NT2/D1 (cell line): ENCODE results near the gene PFKM.

Source experiments
- DNase-seq: peaks from one replicate; pipeline ENCODE4 v3.0.0-alpha.2; 2011; ENCODE audit warnings: low read depth, low spot score
- H3K27me3 ChIP-seq: 2 replicates; pipeline ENCODE4 v1.6.0; 2011; ENCODE audit warnings: mild to moderate bottlenecking; ENCODE audit not compliant: insufficient read length, insufficient read depth
- H3K36me3 ChIP-seq: 2 replicates; pipeline ENCODE4 v1.6.1; 2011; ENCODE audit warnings: mild to moderate bottlenecking, low read length, mixed read lengths; ENCODE audit not compliant: insufficient read depth, insufficient read length
- H3K4me1 ChIP-seq: 2 replicates; pipeline ENCODE4 v1.5.1; 2011; ENCODE audit not compliant: insufficient read depth, insufficient read length
- H3K4me3 ChIP-seq: 2 replicates; pipeline ENCODE4 v1.5.1; 2011; ENCODE audit warnings: low read depth; ENCODE audit not compliant: insufficient read length
- H3K9ac ChIP-seq: 2 replicates; pipeline ENCODE4 v1.6.0; 2011; ENCODE audit warnings: low read depth; ENCODE audit not compliant: insufficient read length
- H3K9me3 ChIP-seq: 2 replicates; pipeline ENCODE4 v1.5.1; 2011; ENCODE audit warnings: mild to moderate bottlenecking, low read length; ENCODE audit not compliant: insufficient read depth
- SUZ12 ChIP-seq: IDR thresholded peaks from 2 replicates; pipeline ENCODE4 v1.6.1; 2011; ENCODE audit not compliant: insufficient read length, insufficient read depth; ENCODE audit errors: extremely low read depth
- YY1 ChIP-seq: IDR thresholded peaks from 2 replicates; pipeline ENCODE4 v1.6.1; 2011; ENCODE audit not compliant: insufficient read length, insufficient read depth
- ZNF274 ChIP-seq: IDR thresholded peaks from 2 replicates; pipeline ENCODE4 v1.6.1; 2011; ENCODE audit warnings: mild to moderate bottlenecking, low read depth, low read length

PFKM gene

DNA sequence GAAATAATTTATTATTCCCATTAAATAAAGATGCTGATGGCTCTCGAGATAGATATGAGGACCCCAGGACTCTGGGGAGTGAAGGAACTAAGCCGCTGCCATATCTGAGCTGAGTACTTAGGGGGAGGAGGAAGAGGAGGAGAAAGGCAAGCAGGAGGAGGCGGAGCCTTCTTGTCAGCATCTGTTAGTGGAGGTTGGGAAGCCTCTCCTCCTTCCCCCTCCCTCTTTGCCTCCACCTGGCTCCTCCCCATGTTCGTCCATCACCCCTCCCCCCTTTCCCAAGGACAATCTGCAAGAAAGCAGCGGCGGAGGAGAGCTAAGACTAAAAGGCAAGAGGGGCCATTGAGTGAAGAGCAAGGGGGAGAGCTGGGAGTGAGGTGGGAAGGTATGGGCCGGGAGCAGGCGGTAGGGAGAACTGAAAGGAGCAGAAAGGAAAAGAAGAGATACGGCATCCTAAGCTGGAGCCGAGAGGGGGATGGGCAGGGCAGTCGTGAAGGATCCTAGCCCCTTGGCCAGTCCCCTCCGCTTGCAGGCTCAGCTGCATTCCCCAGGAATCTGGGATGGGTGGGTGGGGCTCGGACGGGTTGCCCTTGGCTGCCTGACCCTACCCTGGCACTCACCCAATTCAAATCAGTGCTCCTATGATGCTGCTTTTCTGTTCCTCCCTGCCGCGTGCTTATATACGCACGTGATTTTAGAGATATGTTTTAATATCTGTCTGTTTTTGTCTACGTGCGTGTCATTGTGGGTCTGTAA, at the start of gene PFKM:
PFKM (plus strand) TSS at position 287 of the 756 bp plus-strand sequence. CDS start 3,411 bp downstream, outside the sequence.
- Histone ChIP-seq H3K27me3 (no peaks in the 10 kb centered on the region), H3K9ac (peak within 1 kb of the TSS; percentile 83), H3K4me3 (peak within 1 kb of the TSS; percentile 82), H3K36me3 (peaks cover 22% of the 10 kb centered on the region), H3K4me1 (peaks cover 2% of the 10 kb centered on the region), H3K9me3 (no peaks in the 10 kb centered on the region)
- DNase-seq, result peak; percentile 97
- no peak for TF ChIP-seq YY1
- TF ChIP-seq ZNF274, result no peak
- no peak for TF ChIP-seq SUZ12

DNA sequence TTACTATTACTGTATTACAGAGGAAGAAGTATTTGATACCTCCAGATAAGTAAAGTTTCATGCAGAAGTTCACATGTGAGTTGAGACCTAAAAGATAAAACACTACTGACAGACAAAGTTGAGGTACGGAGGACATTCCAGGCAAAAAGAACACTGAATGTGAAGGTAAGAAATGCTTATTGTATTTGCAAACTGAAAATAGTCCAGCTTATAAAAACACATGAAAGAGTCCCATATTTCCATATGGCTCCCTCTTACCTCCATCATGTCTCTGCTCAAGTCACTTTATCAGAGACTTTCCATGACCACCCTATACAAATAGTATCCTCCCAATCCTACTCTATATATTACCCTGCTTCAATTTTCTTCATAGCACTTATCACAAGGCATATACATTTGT, 49.1 kb upstream of the PFKM start:
- Histone ChIP-seq H3K4me1 (no peaks in the 10 kb centered on the region), H3K9ac (no peak overlapping the region), H3K27me3 (no peaks in the 10 kb centered on the region), H3K36me3 (peaks cover 79% of the 10 kb centered on the region), H3K9me3 (no peaks in the 10 kb centered on the region), H3K4me3 (no peak overlapping the region)
- DNase-seq, result no peak
- TF ChIP-seq YY1, result no peak
- no peak for TF ChIP-seq SUZ12
- TF ChIP-seq ZNF274, result no peak

DNA sequence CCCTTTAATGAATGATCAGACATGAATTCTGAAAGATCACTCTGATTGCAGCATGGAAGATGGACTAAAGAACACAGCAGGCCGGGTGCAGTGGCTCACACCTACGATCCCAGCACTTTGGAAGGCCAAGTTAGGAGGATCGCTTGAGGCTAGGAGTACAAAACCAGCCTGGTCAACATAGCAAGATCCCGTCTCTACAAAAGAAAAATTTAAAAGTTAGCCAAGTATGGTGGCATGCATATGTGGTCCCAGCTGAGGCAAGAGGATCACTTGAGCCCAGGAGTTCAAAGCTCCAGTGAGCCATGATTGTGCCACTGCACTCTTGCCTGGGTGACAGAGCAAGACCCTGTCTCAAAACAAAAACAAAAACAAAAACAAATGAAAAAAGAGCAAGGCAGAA, 48.4 kb upstream of the PFKM start:
- no peaks in the 10 kb centered on the region for H3K4me1 ChIP-seq

DNA sequence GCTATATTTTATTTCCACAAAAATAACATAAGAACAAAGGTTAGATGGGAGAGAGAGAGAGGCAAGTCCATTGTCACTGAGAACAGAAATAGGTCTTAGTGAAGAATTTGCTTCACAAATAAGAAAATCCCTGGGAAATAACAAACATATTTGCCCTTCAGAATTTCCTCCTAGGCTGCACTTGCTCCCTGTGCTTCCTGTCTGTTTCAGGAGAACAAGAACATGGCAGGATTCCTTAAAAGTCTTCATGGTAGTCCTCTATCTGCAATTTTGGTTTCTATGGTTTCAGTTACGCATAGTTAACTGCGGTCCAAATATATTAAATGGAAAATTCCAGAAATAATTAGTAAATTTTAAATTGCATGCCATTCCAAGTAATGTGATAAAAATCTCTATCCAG, 47.4 kb upstream of the PFKM start:
- no peaks in the 10 kb centered on the region for H3K9me3 ChIP-seq
- H3K27me3 ChIP-seq, result no peaks in the 10 kb centered on the region
- no peak overlapping the region for H3K9ac ChIP-seq
- H3K36me3 ChIP-seq, result peaks cover 64% of the 10 kb centered on the region
- no peaks in the 10 kb centered on the region for H3K4me1 ChIP-seq
- H3K4me3 ChIP-seq, result no peak overlapping the region
- no peak for TF ChIP-seq YY1
- TF ChIP-seq ZNF274, result no peak
- no peak for TF ChIP-seq SUZ12
- DNase-seq, result no peak

More for the DNA sequence above, 48.4 kb upstream of the PFKM start:
- DNase-seq, result no peak
- H3K36me3 ChIP-seq, result peaks cover 72% of the 10 kb centered on the region
- H3K9me3 ChIP-seq, result no peaks in the 10 kb centered on the region
- no peak overlapping the region for H3K9ac ChIP-seq
- no peak for TF ChIP-seq ZNF274
- TF ChIP-seq YY1, result no peak
- no peak for TF ChIP-seq SUZ12
- no peak overlapping the region for H3K4me3 ChIP-seq
- H3K27me3 ChIP-seq, result no peaks in the 10 kb centered on the region

DNA sequence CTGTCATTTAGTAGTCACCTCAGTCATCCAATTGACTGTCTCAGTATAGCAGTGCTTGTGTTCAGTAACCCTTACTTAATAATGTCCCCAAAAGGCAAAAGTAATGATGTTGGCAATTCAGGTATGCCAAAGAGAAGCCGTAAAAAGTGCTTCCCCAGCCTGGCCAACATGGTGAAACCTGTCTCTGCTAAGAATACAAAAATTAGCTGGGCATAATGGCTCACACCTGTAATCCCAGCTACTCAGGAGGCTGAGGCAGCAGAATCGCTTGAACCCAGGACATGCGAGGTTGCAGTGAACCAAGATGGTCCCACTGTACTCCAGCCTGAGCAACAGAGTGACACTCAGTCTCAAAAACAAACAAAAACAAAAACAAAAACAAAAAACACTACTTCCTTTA, 46.9 kb upstream of the PFKM start:
- DNase-seq, result no peak
- H3K36me3 ChIP-seq, result peaks cover 60% of the 10 kb centered on the region

DNA sequence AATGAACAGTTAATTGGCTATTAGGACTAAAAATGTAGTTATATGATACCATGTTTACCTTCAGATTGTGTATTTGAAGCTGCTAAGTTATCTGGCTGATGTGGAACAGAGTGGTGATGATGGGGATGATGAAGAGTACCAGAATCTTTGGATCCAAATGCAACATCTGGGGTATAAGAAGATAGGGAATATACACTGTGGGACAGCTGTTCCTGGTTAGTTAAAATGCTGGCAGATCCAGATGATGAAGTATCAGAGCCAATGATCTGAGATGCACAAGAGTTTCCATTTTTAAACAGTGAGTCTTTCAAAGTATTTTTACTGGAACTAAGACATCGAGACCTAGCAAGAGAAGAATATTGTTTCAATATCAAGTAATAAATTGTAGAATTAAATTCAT, 44.9 kb upstream of the PFKM start:
- Histone ChIP-seq H3K36me3 (peaks cover 46% of the 10 kb centered on the region), H3K4me3 (no peak overlapping the region), H3K4me1 (no peaks in the 10 kb centered on the region), H3K9me3 (no peaks in the 10 kb centered on the region), H3K9ac (no peak overlapping the region), H3K27me3 (no peaks in the 10 kb centered on the region)
- DNase-seq, result no peak
- TF ChIP-seq ZNF274, result no peak

More for the DNA sequence above, 46.9 kb upstream of the PFKM start:
- no peak overlapping the region for H3K4me3 ChIP-seq
- TF ChIP-seq ZNF274 (no peak), YY1 (no peak), SUZ12 (no peak)
- H3K9me3 ChIP-seq, result no peaks in the 10 kb centered on the region
- no peaks in the 10 kb centered on the region for H3K4me1 ChIP-seq
- H3K27me3 ChIP-seq, result no peaks in the 10 kb centered on the region
- no peak overlapping the region for H3K9ac ChIP-seq

DNA sequence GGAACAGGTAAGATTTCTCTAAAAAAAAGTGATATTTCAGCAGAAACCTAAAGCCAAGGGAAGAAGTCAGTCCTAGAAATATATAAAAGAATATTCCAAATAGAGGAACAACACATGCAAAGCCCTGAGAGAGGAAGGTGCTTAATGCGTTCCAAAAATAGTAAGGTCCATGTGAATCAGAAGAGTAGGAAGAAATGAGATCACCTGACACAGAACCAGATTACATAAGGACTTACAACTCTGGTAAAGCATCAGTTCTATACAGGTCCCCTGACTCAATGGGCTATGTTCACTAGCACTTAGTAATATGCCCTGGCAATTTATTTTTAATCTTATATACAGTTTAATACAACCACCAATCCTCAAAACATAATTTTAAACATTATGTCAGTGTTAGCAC, 43.3 kb upstream of the PFKM start:
- no peak for DNase-seq
- Histone ChIP-seq H3K4me1 (no peaks in the 10 kb centered on the region), H3K9me3 (no peaks in the 10 kb centered on the region), H3K36me3 (peaks cover 46% of the 10 kb centered on the region), H3K27me3 (no peaks in the 10 kb centered on the region), H3K4me3 (no peak overlapping the region), H3K9ac (no peak overlapping the region)
- TF ChIP-seq YY1, result no peak
- no peak for TF ChIP-seq ZNF274
- no peak for TF ChIP-seq SUZ12

DNA sequence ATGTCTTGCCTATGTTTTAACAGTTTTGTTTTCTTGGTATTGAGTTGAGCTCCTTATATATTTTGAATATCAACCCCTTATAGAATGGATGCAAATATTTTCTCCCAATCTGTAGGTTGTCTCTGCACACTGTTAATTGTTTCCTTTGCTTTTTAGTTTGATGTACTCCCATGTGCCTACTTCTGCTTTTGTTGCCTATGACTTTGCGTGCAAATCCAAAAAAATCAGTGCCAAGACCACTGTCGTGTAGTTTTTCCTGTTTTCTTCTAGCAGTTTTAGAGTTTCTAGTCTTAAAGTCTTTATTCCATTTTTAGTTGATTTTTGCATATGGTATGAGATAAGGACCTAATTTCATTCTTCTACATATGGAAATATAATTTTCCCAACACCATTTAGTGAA, 42.1 kb upstream of the PFKM start:
- Histone ChIP-seq H3K9ac (no peak overlapping the region), H3K4me1 (no peaks in the 10 kb centered on the region), H3K4me3 (no peak overlapping the region), H3K9me3 (no peaks in the 10 kb centered on the region), H3K27me3 (no peaks in the 10 kb centered on the region), H3K36me3 (peaks cover 44% of the 10 kb centered on the region)
- no peak for DNase-seq
- TF ChIP-seq SUZ12 (no peak), YY1 (no peak), ZNF274 (no peak)
